Measurements from ENCODE around the gene CDS1.

CDS1 gene

DNA sequence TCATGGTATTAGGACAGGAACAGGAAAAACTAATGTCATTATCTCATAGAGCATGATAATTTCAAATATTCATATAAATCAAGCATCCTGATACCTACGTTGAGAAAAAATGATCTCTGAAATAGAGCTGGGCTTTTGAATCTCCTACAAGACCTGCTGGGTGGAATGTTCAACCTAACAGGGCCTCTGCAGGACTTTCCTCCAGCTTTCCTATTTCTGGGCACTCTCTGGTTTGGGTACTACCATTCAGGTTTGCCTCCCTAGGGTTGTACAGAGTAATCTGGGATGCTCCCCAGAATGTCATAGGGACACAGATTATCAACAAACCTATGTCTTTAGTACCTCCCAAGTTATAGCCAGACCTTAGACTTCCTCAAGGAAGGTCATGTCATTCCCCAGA, 108.9 kb downstream of the CDS1 start:
- H3K9ac ChIP-seq (ENCODE audit: low read length): no peak overlapping the region
- no peak overlapping the region for H3K4me2 ChIP-seq (ENCODE audit: low read depth, low read length, poor library complexity, severe bottlenecking)
- no peak overlapping the region for H3K27ac ChIP-seq (ENCODE audit: low read depth, low read length)

GRCh38 chr4:84697159-84697558, 114.2 kb downstream of the CDS1 start:
- Histone ChIP-seq H3K4me3 (ENCODE audit: insufficient read depth, low read length, poor library complexity, severe bottlenecking) (no peak overlapping the region), H2AFZ (ENCODE audit: low read depth, low read length, severe bottlenecking) (no peak overlapping the region), H3K9me2 (replicated peaks; ENCODE audit: insufficient read depth, low read length) (no peaks in the 10 kb centered on the region), H4K20me1 (ENCODE audit: low read depth, low read length) (no peaks in the 10 kb centered on the region), H3K27me3 (ENCODE audit: low read length) (no peaks in the 10 kb centered on the region), H3K79me2 (ENCODE audit: insufficient read depth, low read length) (no peaks in the 10 kb centered on the region), H3K9me3 (ENCODE audit: insufficient read depth, low read length) (no peaks in the 10 kb centered on the region), H3K27ac (ENCODE audit: low read depth, low read length) (no peak overlapping the region), H3F3A (ENCODE audit: insufficient read depth) (no peaks in the 10 kb centered on the region), H3K4me2 (ENCODE audit: low read depth, low read length, poor library complexity, severe bottlenecking) (no peak overlapping the region), H3K36me3 (ENCODE audit: low read length) (no peaks in the 10 kb centered on the region), H3K9ac (ENCODE audit: low read length) (no peak overlapping the region)
- no peak for TF ChIP-seq EZH2phosphoT487 (conservative IDR thresholded peaks at IDR 0.05; ENCODE audit: low read length)
- TF ChIP-seq CTCF (IDR thresholded peaks at IDR 0.05; ENCODE audit: insufficient read depth, low read length, poor library complexity, severe bottlenecking): no peak

More for the DNA sequence above, 108.9 kb downstream of the CDS1 start:
- no peak for TF ChIP-seq EZH2phosphoT487 (conservative IDR thresholded peaks at IDR 0.05; ENCODE audit: low read length)
- no peak for TF ChIP-seq CTCF (IDR thresholded peaks at IDR 0.05; ENCODE audit: insufficient read depth, low read length, poor library complexity, severe bottlenecking)
- H4K20me1 ChIP-seq (ENCODE audit: low read depth, low read length): no peaks in the 10 kb centered on the region
- H2AFZ ChIP-seq (ENCODE audit: low read depth, low read length, severe bottlenecking): no peak overlapping the region
- no peaks in the 10 kb centered on the region for H3K9me3 ChIP-seq (ENCODE audit: insufficient read depth, low read length)
- H3F3A ChIP-seq (ENCODE audit: insufficient read depth): no peaks in the 10 kb centered on the region
- no peaks in the 10 kb centered on the region for H3K79me2 ChIP-seq (ENCODE audit: insufficient read depth, low read length)
- H3K36me3 ChIP-seq (ENCODE audit: low read length): no peaks in the 10 kb centered on the region
- no peaks in the 10 kb centered on the region for H3K27me3 ChIP-seq (ENCODE audit: low read length)
- no peak overlapping the region for H3K4me3 ChIP-seq (ENCODE audit: insufficient read depth, low read length, poor library complexity, severe bottlenecking)
- no peaks in the 10 kb centered on the region for H3K9me2 ChIP-seq (replicated peaks; ENCODE audit: insufficient read depth, low read length)

GRCh38 chr4:84697615-84698201, 114.8 kb downstream of the CDS1 start:
- Histone ChIP-seq H3K36me3 (ENCODE audit: low read length) (no peaks in the 10 kb centered on the region), H4K20me1 (ENCODE audit: low read depth, low read length) (no peaks in the 10 kb centered on the region), H3F3A (ENCODE audit: insufficient read depth) (no peaks in the 10 kb centered on the region), H3K9me3 (ENCODE audit: insufficient read depth, low read length) (no peaks in the 10 kb centered on the region), H3K9me2 (replicated peaks; ENCODE audit: insufficient read depth, low read length) (no peaks in the 10 kb centered on the region), H3K27me3 (ENCODE audit: low read length) (no peaks in the 10 kb centered on the region), H2AFZ (ENCODE audit: low read depth, low read length, severe bottlenecking) (no peak overlapping the region), H3K4me2 (ENCODE audit: low read depth, low read length, poor library complexity, severe bottlenecking) (no peak overlapping the region), H3K4me3 (ENCODE audit: insufficient read depth, low read length, poor library complexity, severe bottlenecking) (no peak overlapping the region), H3K79me2 (ENCODE audit: insufficient read depth, low read length) (no peaks in the 10 kb centered on the region), H3K9ac (ENCODE audit: low read length) (no peak overlapping the region), H3K27ac (ENCODE audit: low read depth, low read length) (no peak overlapping the region)
- TF ChIP-seq CTCF (IDR thresholded peaks at IDR 0.05; ENCODE audit: insufficient read depth, low read length, poor library complexity, severe bottlenecking): no peak
- TF ChIP-seq EZH2phosphoT487 (conservative IDR thresholded peaks at IDR 0.05; ENCODE audit: low read length): no peak

Measured in SU-DHL-6 (cell line).